HG03460 (cell line): Measurements from ENCODE around the gene MAD1L1.

Experiments
- ATAC-seq: cut with Tn5 transposase; IDR thresholded peaks from one replicate; pipeline ENCODE4 v1.9.1; 2021; ENCODE audit not compliant: unreplicated experiment

Gene MAD1L1

GRCh38 chr7:2219606-2220005, 13.1 kb downstream of the MAD1L1 start:
- ATAC-seq = no peak

GRCh38 chr7:2219136-2219535, 13.6 kb downstream of the MAD1L1 start:
- ATAC-seq = no peak

GRCh38 chr7:2218444-2218785, 14.3 kb downstream of the MAD1L1 start:
- ATAC-seq = no peak

GRCh38 chr7:2217716-2218443, 14.9 kb downstream of the MAD1L1 start:
- no peak for ATAC-seq

GRCh38 chr7:2217206-2217605, 15.5 kb downstream of the MAD1L1 start:
- ATAC-seq = no peak

- no peak for ATAC-seq
These were observed 16.9 kb downstream of the MAD1L1 start for GRCh38 chr7:2215851-2216250.

GRCh38 chr7:2214636-2215035, 18.1 kb downstream of the MAD1L1 start:
- ATAC-seq = no peak

- no peak for ATAC-seq
These were observed 19.1 kb downstream of the MAD1L1 start for GRCh38 chr7:2213551-2214215.

GRCh38 chr7:2212906-2213305, 19.8 kb downstream of the MAD1L1 start:
- no peak for ATAC-seq

- no peak for ATAC-seq
These were observed 20.8 kb downstream of the MAD1L1 start for GRCh38 chr7:2211926-2212325.

- ATAC-seq = no peak
These were observed 21.4 kb downstream of the MAD1L1 start for GRCh38 chr7:2211259-2211880.

GRCh38 chr7:2210551-2211258, 22.0 kb downstream of the MAD1L1 start:
- ATAC-seq = no peak

- no peak for ATAC-seq
These were observed 22.8 kb downstream of the MAD1L1 start for GRCh38 chr7:2209961-2210323.

GRCh38 chr7:2209146-2209960, 23.4 kb downstream of the MAD1L1 start:
- ATAC-seq = no peak

GRCh38 chr7:2208712-2209111, 24.0 kb downstream of the MAD1L1 start:
- ATAC-seq = no peak

- no peak for ATAC-seq
These were observed 27.5 kb downstream of the MAD1L1 start for GRCh38 chr7:2205036-2205780.

GRCh38 chr7:2204446-2204845, 28.3 kb downstream of the MAD1L1 start:
- ATAC-seq = no peak

- no peak for ATAC-seq
These were observed 28.9 kb downstream of the MAD1L1 start for GRCh38 chr7:2203766-2204300.

- no peak for ATAC-seq
These were observed 29.6 kb downstream of the MAD1L1 start for GRCh38 chr7:2202901-2203765.
